ENCODE measurements around the gene SNRNP200.

- TF ChIP-seq CTCF (IDR thresholded peaks at IDR 0.05) (no peak), POLR2A (IDR thresholded peaks at IDR 0.05) (no peak)
Observed at GRCh38 chr2:96236882-96237281, 68.5 kb downstream of the SNRNP200 start.
